Measurements from ENCODE around the gene CTIF. TPM values are rescaled to one million over a fixed set of nuclear protein-coding genes. Genes with fewer than 3 reads are reported as not detected.

CTIF gene
- total RNA-seq, 3 donors from 2014 or later = 13.2 to 50.3 (median 19.6) TPM

GRCh38 chr18:48904847-48905394 is 366.1 kb downstream of the CTIF start:
- ATAC-seq = no peak
- no peaks in the 10 kb centered on the region for H3K9me3 ChIP-seq
- intact Hi-C loops (cut with DNase I, micrococcal nuclease) = no loop called here
- DNase-seq = no peak
- TF ChIP-seq, protein P1, sequence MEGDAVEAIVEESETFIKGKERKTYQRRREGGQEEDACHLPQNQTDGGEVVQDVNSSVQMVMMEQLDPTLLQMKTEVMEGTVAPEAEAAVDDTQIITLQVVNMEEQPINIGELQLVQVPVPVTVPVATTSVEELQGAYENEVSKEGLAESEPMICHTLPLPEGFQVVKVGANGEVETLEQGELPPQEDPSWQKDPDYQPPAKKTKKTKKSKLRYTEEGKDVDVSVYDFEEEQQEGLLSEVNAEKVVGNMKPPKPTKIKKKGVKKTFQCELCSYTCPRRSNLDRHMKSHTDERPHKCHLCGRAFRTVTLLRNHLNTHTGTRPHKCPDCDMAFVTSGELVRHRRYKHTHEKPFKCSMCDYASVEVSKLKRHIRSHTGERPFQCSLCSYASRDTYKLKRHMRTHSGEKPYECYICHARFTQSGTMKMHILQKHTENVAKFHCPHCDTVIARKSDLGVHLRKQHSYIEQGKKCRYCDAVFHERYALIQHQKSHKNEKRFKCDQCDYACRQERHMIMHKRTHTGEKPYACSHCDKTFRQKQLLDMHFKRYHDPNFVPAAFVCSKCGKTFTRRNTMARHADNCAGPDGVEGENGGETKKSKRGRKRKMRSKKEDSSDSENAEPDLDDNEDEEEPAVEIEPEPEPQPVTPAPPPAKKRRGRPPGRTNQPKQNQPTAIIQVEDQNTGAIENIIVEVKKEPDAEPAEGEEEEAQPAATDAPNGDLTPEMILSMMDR (IDR thresholded peaks at IDR 0.05) = no peak
- peaks cover 9% of the 10 kb centered on the region for H3K4me1 ChIP-seq (ENCODE audit: low read depth)
- H3K4me3 ChIP-seq = no peak overlapping the region
- H3K36me3 ChIP-seq (ENCODE audit: low read depth) = no peaks in the 10 kb centered on the region

DNA sequence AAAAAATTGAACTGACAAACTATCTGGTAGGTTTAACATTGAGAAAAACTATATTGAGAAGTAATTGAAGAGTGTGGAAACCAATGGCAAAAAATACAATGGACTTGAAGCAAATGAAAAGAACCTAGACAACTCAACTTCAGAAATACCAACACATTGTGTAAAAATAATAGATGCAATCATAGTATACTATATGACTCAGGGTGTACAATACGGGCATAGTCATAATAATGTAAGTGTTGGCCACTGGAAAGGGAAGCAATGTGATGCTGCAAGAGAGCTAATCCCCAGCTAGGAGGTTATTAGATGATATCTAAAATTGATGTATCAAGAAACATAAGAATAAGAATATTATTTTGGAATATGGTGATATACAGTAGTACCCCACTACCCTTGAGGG is 366.7 kb downstream of the CTIF start:
- H3K4me3 ChIP-seq = no peak overlapping the region
- no peaks in the 10 kb centered on the region for H3K36me3 ChIP-seq (ENCODE audit: low read depth)
- H3K4me1 ChIP-seq (ENCODE audit: low read depth) = peaks cover 9% of the 10 kb centered on the region
- ATAC-seq (no peak), DNase-seq (no peak)
- intact Hi-C loops (cut with DNase I, micrococcal nuclease) = no loop called here
- no peaks in the 10 kb centered on the region for H3K9me3 ChIP-seq
- TF ChIP-seq, protein P1 (IDR thresholded peaks at IDR 0.05) = no peak

DNA sequence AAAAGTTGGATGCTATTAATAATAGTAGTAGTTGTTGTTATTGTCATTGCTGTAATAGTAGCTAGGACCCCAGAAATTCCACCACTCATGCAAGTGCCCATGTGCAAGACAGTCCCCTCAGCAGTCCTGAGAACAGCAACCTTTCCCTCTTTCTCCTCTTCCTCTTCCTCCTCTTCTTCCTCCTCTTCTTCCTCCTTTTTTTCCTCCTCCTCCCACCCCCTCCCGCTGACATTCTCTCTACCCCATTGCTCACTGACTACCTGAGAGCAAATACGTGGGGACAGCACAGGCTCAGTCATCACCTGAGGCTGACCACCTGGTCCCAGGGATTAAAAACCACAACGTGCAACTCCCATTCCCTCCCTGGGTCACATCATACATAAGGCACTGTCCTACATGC is 370.1 kb downstream of the CTIF start:
- H3K4me1 ChIP-seq (ENCODE audit: low read depth) = no peaks in the 10 kb centered on the region
- DNase-seq = no peak
- no peak for ATAC-seq
- H3K9me3 ChIP-seq = no peaks in the 10 kb centered on the region
- TF ChIP-seq, protein P1 (IDR thresholded peaks at IDR 0.05) = no peak
- intact Hi-C loops (cut with DNase I, micrococcal nuclease) = no loop called here
- H3K4me3 ChIP-seq = no peak overlapping the region
- H3K36me3 ChIP-seq (ENCODE audit: low read depth) = no peaks in the 10 kb centered on the region

DNA sequence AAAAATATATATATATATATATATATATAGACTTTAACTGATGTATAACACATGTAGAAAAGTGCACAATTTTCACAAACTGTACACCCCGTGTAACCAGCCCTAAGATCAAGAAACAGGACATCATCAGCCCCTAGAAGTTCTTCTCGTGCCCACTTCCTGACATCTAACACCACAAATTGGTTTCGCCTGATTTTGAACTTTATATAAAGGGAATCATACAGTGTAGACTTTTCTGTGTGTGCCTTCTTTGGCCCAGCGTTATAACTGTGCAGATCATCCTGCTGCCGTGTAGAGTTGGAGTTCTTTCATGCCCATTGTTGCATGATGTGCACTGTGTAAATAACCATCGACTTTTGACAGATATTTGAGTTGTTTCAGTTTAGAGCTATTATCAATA is 370.9 kb downstream of the CTIF start:
- no peak for DNase-seq

DNA sequence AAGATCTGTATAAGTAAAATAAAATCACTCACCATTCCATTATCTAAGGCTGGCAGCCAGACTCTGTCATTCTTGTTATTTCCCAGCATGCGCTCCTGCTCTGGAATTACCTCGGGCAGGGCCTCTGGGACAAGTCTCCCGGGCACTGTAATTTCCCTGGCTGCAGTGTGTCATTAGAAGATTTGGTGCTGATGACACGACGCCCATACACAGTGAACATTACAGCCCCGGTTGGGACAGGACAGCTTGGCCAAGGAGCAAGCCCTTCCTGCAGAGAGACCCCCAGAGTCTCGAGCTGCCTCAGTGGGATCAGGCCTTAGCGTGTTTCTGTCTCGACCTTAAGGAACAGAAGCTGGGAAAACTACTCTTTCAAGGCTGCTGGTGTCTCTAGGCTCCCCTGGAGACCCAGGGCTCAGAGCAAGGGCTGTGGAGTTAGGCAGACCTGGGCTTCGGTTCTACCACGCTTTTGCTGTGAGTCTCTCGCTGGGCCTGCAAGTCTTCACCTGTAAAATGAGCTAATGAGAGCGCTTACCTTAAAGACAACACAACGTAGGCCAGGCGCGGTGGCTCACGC is 372.2 kb downstream of the CTIF start:
- H3K36me3 ChIP-seq (ENCODE audit: low read depth) = no peaks in the 10 kb centered on the region
- no peak overlapping the region for H3K4me3 ChIP-seq
- TF ChIP-seq, protein P1 (IDR thresholded peaks at IDR 0.05) = no peak
- ATAC-seq (no peak), DNase-seq (no peak)
- no peaks in the 10 kb centered on the region for H3K4me1 ChIP-seq (ENCODE audit: low read depth)
- intact Hi-C loops (cut with DNase I, micrococcal nuclease) = no loop called here
- no peaks in the 10 kb centered on the region for H3K9me3 ChIP-seq

More for the DNA sequence above, 370.9 kb downstream of the CTIF start:
- H3K4me1 ChIP-seq (ENCODE audit: low read depth) = no peaks in the 10 kb centered on the region
- TF ChIP-seq, protein P1 (IDR thresholded peaks at IDR 0.05) = no peak
- H3K36me3 ChIP-seq (ENCODE audit: low read depth) = no peaks in the 10 kb centered on the region
- H3K9me3 ChIP-seq = no peaks in the 10 kb centered on the region
- no peak for ATAC-seq
- no peak overlapping the region for H3K4me3 ChIP-seq
- intact Hi-C loops (cut with DNase I, micrococcal nuclease) = no loop called here

Small RNA genes lying within 50 kb of the gene (microRNA-seq; reads per million reads assigned to microRNA genes)
- gene MIR4743 = not detected

Other genes starting within 250 kb of the CTIF start
- gene ZBTB7C, start 129.6 kb upstream of the CTIF start, total RNA-seq = 10 to 100 TPM; 20.8 to 56.6 (median 38.2) TPM

Data from mucosa of descending colon (tissue), 3 donors.